HG02970 (cell line): Measurements from ENCODE around the gene TPM2.

Experiments
- ATAC-seq: cut with Tn5 transposase; IDR thresholded peaks from one replicate; pipeline ENCODE4 v1.9.1; 2021; ENCODE audit warnings: mild to moderate bottlenecking, moderate library complexity, moderate number of reproducible peaks; ENCODE audit not compliant: unreplicated experiment, low FRiP score

Gene TPM2

DNA sequence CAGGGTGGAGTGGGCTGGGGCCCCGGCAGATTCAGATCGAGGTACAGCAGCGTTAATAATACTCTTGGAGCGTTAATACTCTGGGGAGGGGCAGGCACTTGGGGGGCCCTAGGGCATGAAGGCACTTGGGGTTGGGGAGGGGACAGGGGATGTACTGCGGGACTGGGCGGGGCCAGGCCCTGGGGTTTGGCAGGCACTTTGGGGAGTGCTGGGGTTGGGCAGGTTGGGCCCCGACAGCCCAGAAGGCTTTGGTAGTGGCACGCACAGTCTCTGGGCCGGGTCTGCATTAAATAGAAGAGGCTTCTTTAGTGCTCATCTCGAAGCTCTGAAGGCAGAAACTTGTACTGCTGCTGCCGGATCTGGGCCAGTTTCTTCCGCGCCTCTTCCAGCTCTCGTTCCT is 7.8 kb upstream of the TPM2 start:
- no peak for ATAC-seq

DNA sequence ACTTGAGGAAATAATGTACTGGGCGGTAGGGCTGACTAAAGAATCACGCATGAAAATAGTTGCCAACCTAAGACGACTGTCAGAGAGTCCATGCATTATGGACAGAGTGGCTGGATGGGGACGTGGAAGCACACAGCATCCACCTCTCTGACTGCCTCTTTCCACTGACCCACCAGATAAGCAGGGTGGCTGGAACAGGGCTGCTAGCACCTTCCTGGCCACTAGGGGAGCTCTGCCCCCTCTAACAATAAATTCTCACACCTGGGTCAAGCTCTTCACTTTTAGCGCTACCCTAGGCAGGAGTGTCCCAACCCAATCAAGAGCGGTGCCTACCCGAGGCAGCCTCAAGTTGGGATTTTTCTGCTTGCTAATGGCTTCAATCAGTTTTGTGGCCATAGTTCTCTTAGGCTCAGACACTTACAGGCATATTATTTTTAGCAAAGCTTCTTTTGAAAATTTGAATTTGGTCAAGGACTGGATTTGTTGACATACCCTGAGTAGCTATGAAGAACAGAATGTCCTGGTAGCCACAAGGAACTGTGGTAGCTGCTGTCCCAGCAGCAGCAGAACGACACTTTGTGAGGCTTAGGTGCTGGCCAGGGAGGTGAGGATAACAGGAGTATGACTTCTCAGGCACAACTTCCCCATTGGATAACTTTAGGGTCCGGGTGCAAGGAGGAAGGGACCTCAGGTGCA is 6.9 kb upstream of the TPM2 start:
- no peak for ATAC-seq

GRCh38 chr9:35695943-35696401 is 6.2 kb upstream of the TPM2 start:
- no peak for ATAC-seq

DNA sequence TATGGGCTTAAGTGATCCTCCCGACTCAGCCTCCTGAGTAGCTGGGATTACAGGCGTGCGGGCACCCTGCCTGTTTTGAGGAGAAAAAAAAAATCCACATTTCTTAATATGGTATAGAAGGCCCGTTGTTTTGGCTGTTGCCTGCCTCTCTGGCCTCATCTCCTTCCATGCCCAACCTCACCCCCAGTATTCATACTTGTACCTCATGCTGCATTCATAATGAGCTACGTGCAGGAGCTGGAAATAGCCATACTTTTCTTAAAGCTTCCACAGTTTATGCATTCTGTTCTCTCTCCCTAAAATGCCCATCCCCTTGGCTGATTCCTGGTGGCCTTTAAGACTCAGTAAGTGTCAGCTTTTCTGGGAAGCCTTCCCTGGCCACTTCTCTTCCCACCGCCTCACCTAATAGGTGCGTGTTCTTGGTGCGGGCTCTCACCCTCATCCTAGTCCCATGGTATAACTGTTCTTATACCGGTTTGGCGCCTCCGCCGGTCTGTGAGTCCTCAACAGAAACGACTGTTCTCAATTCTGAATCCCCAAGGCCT is 2.1 kb upstream of the TPM2 start:
- ATAC-seq, result no peak

DNA sequence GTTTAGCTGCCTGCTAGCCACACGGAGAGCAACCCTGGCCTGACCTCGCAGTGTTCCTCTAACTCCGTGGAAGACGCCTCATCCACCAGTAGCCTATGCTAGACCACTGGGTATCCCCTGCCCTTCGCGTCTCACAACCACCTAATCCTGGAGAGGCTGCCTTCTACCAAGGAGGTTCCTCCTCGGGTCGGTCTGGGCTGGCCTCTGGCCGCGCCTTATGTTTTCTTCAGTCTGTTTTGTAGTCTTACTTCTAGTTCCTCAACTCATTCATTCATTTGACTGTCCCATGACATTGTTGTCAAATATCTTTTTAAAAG is 1.6 kb upstream of the TPM2 start:
- ATAC-seq, result no peak

DNA sequence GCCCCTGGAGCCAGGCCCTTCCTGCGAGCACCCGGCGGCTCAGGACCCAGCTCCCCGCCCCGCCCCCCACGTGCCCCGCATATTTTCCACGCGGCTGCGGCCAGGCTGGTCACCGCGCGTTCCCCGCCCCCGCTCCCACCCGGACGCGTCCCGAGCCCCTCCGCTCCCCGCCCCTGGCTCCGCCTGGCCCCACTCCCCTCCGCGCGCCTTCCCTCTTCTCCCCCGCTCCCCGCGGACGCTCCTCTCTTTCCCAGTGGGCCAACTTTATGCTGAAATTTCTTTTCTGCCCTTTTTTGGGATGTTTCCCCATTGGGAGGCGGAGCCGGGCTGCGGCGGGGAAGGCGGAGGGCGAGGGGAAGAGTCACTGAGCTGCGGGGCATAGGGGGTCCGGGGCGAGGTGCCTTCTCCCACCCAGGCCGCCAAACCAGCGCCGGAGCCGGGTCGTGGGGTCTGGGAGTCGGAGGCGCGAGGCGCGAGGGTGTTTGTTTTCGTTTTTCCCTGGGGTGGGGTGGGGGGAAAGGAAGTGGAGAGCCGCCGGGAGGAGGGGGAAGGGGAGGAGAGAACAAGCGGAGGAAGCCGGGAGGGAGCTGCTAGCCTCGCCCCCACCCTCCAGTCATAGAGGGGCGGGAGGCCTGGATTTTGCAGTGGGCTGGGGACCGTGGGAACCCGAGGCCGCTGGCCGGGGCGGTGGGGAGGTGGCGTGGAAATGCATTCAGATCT is 1.0 kb upstream of the TPM2 start:
- no peak for ATAC-seq

GRCh38 chr9:35690294-35690613 is 529 bp upstream of the TPM2 start:
- ATAC-seq, result no peak

- no peak for ATAC-seq
Measured at GRCh38 chr9:35688558-35689541, 875 bp downstream of the TPM2 start.

- ATAC-seq, result no peak
Measured at GRCh38 chr9:35687972-35688557, 1.7 kb downstream of the TPM2 start.

- no peak for ATAC-seq
Measured at GRCh38 chr9:35687306-35687705, 2.4 kb downstream of the TPM2 start.

- no peak for ATAC-seq
Measured at GRCh38 chr9:35686222-35687203, 3.2 kb downstream of the TPM2 start.

GRCh38 chr9:35685506-35685905 is 4.2 kb downstream of the TPM2 start:
- no peak for ATAC-seq

- ATAC-seq, result no peak
Measured at GRCh38 chr9:35684921-35685320, 4.8 kb downstream of the TPM2 start.

DNA sequence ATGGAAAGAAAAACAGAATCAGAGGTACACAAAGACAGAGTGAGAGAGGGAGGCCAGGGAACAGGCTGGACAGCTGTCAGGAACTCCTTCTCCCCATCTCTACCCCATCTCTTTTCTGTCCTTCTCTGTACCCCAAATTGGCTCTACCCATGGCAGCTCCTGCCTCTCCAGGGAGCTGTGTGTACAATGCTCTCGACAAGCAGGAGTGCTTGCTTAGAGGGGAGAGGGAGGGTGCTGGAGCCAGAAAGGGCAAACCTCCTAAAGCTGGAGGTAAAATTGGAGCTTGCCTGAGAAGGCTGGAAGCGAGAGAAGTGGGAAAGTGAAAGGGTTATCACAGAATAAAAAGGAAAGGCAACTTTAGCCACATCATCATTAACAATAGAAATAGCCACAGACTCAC is 6.4 kb downstream of the TPM2 start:
- ATAC-seq, result no peak

- ATAC-seq, result no peak
Measured at GRCh38 chr9:35682520-35683315, 7.0 kb downstream of the TPM2 start.

- ATAC-seq, result no peak
Measured at GRCh38 chr9:35682051-35682450, 7.7 kb downstream of the TPM2 start.

DNA sequence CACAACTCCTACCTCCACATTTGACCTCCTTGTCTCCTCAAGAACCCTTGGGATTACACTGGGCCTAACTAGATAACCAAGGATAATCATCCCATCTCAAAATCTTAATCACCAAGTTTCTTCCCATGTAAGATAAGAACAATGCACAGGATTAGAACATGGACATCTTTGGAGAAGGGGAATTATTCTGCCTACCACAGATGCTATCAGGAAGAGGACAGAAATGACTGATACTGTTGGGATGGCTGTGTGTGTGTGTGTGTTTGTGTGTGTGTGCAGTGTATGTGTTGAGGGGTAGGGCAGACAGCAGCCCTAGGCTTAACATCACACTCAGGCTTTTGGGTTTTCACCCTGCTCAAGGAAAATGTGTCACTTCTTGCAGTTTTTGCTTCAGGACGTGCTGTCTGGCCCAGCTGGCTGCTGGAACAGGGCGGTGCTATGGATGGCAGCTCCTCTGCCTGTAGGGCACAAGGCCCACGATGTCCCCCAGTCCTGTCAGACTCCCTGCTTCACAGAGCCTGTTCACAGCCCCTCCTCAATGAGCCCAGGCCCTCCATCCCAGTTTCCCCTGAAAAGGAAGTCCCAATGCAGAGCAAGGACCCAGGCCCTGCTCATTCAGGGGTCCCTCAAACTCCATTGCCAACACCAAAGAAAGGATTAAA is 8.3 kb downstream of the TPM2 start:
- ATAC-seq, result no peak
